ENCODE data around the gene CFDP1. TPM values are rescaled to one million over a fixed set of nuclear protein-coding genes. Genes with fewer than 3 reads are reported as not detected.
"Not testable (repeated sequence)": the region's sequence is repeated elsewhere in the genome, so short reads cannot be mapped to it uniquely, and the experiment has no call there.

The CFDP1 gene
- total RNA-seq, 2 donors from 2014 or later = 25.2 to 33.6 TPM

GRCh38 chr16:75459691-75460090 is 26.4 kb upstream of the CFDP1 start:
- TF ChIP-seq, protein P1, sequence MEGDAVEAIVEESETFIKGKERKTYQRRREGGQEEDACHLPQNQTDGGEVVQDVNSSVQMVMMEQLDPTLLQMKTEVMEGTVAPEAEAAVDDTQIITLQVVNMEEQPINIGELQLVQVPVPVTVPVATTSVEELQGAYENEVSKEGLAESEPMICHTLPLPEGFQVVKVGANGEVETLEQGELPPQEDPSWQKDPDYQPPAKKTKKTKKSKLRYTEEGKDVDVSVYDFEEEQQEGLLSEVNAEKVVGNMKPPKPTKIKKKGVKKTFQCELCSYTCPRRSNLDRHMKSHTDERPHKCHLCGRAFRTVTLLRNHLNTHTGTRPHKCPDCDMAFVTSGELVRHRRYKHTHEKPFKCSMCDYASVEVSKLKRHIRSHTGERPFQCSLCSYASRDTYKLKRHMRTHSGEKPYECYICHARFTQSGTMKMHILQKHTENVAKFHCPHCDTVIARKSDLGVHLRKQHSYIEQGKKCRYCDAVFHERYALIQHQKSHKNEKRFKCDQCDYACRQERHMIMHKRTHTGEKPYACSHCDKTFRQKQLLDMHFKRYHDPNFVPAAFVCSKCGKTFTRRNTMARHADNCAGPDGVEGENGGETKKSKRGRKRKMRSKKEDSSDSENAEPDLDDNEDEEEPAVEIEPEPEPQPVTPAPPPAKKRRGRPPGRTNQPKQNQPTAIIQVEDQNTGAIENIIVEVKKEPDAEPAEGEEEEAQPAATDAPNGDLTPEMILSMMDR (IDR thresholded peaks at IDR 0.05) = no peak
- Histone ChIP-seq H3K27me3 (no peaks in the 10 kb centered on the region), H3K4me1 (peaks cover 0 to 30% of the 10 kb centered on the region in 2 donors), H3K4me3 (no peak overlapping the region), H3K36me3 (no peaks in the 10 kb centered on the region), H3K27ac (no peak overlapping the region), H3K9me3 (no peaks in the 10 kb centered on the region)
- no peak for DNase-seq (ENCODE audit: low spot score)

GRCh38 chr16:75458439-75458838 is 25.1 kb upstream of the CFDP1 start:
- TF ChIP-seq, protein P1 (IDR thresholded peaks at IDR 0.05) = no peak
- Histone ChIP-seq H3K27ac (no peak overlapping the region), H3K4me3 (no peak overlapping the region), H3K9me3 (no peaks in the 10 kb centered on the region), H3K4me1 (peaks cover 0 to 30% of the 10 kb centered on the region in 2 donors), H3K36me3 (no peaks in the 10 kb centered on the region), H3K27me3 (no peaks in the 10 kb centered on the region)
- DNase-seq (ENCODE audit: low spot score) = no peak

DNA sequence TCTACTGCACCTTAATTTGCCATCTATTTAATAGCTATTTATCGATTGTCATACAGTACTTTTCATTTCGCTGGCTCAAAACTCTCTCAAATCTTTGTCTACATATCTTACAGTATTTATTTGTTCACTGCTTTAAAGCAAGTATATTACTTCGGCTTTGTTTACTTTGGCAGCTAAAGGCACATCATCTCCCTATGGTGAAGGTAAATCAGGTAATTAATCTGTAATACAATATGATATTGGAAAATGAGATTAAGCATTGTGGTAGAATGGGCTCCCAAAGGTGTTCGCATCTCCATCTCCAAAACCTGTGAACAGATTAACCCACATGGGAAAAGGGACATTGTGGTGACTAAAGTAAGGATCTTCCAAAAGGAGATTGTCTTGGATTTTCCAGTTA is 24.7 kb upstream of the CFDP1 start:
- TF ChIP-seq, protein P1 (IDR thresholded peaks at IDR 0.05) = no peak
- H3K4me3 ChIP-seq = no peak overlapping the region
- no peaks in the 10 kb centered on the region for H3K36me3 ChIP-seq
- no peak overlapping the region for H3K27ac ChIP-seq
- H3K27me3 ChIP-seq = no peaks in the 10 kb centered on the region
- H3K9me3 ChIP-seq = no peaks in the 10 kb centered on the region
- DNase-seq (ENCODE audit: low spot score) = no peak
- peaks cover 0 to 33% of the 10 kb centered on the region in 2 donors for H3K4me1 ChIP-seq

DNA sequence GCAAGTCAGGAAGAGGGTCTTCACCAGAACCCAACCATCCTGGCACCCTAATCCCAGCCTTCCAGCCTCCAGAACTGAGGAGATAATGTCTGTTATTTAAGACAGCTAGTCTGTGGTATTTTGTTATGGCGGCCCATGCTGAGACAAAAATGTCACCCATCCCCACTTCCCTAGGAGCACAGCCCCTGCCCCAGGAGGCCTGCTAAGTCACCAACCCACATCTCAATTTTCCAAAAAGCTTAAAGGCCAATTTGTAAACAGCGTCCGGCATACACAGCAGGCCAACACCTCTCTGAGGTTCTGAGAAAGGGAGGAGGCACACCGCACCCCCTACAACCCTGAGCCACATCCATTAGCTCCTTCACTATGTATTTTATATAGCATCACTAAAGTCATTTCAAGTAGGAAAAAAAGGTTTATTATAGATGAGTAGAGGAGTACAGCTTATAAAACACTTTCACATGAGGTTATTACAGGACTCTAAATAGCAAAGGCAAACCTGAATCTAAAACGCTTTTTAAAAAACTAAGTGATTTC is 24.2 kb upstream of the CFDP1 start:
- H3K9me3 ChIP-seq = no peaks in the 10 kb centered on the region
- no peak overlapping the region for H3K27ac ChIP-seq
- H3K4me3 ChIP-seq = no peak overlapping the region
- peaks cover 0 to 38% of the 10 kb centered on the region in 2 donors for H3K4me1 ChIP-seq
- no peaks in the 10 kb centered on the region for H3K36me3 ChIP-seq
- TF ChIP-seq, protein P1 (IDR thresholded peaks at IDR 0.05) = no peak
- no peak for DNase-seq (ENCODE audit: low spot score)
- no peaks in the 10 kb centered on the region for H3K27me3 ChIP-seq

GRCh38 chr16:75456971-75457370 is 23.7 kb upstream of the CFDP1 start:
- H3K36me3 ChIP-seq = no peaks in the 10 kb centered on the region
- no peak overlapping the region for H3K4me3 ChIP-seq
- H3K27me3 ChIP-seq = no peaks in the 10 kb centered on the region
- peaks cover 0 to 39% of the 10 kb centered on the region in 2 donors for H3K4me1 ChIP-seq
- H3K9me3 ChIP-seq = no peaks in the 10 kb centered on the region
- H3K27ac ChIP-seq = no peak overlapping the region
- no peak for DNase-seq (ENCODE audit: low spot score)
- TF ChIP-seq, protein P1 (IDR thresholded peaks at IDR 0.05) = no peak

DNA sequence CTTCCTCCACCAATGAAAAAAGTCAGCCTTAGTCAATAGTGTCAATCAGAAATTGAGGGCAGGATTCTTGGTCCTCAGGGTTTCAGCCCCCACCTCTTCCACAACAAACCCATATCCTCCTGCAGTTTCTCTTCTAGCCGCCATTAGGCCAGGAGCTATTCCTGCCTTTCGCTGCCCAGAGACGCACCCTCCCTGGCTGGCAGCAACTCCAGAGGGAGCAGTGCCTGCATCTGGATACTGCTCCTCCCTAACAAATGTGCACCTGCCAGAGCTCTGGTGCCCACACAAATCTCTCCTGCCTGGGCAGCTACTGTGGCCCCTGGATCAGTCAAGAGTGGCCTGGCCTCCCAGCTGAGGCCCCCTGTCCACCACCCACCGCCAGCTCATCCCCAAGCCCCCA is 23.2 kb upstream of the CFDP1 start:
- not testable (repeated sequence) for DNase-seq (ENCODE audit: low spot score); H3K27ac ChIP-seq; H3K9me3 ChIP-seq; H3K36me3 ChIP-seq; H3K27me3 ChIP-seq; H3K4me3 ChIP-seq
- peaks cover 0 to 34% of the 10 kb centered on the region in 2 donors for H3K4me1 ChIP-seq
